Dedifferentiated amniotic fluid mesenchymal stem cell (primary cell): ENCODE data around the gene BOD1L1.

Source experiments
- DNase-seq: peaks from one replicate; pipeline ENCODE4 v3.0.0-alpha.2; 2016; ENCODE audit errors: extremely low spot score

BOD1L1 gene

DNA sequence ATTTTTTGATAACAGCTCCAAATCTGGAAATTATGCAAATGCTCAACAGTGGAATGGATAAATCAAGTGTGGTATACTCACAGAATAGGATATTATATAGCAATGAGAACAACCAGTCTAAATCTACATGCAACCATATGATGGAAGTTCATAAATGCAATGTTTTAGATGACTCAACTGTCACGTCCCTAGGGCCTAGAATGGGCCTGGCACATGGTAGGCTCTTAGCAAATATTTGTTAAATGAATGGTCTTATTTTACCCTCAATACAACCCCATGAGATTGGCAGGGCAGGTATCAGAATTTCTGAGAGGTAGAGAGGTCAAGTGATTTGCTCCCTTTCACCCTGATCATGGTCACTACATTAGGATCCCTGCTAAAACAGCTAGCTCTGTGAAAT, 68.6 kb downstream of the BOD1L1 start:
- DNase-seq: no peak

DNA sequence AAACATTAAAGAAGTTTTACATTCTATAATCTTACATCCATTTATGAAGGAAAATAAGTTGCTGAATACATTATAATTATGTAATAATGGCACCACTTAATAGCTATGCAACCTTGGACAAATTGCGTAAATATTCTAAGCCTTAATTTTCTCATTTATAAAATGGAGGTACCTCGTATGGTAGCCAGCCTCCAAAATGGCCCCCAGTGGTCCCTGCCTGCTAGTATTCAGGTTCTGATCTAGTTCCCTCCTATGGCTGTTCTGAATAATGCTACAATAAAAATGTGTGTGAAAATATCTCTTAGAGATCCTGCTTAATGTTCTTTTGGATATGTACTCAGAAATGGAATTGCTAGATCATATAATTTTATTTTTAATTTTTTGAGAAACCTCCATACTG, 72.2 kb downstream of the BOD1L1 start:
- no peak for DNase-seq

DNA sequence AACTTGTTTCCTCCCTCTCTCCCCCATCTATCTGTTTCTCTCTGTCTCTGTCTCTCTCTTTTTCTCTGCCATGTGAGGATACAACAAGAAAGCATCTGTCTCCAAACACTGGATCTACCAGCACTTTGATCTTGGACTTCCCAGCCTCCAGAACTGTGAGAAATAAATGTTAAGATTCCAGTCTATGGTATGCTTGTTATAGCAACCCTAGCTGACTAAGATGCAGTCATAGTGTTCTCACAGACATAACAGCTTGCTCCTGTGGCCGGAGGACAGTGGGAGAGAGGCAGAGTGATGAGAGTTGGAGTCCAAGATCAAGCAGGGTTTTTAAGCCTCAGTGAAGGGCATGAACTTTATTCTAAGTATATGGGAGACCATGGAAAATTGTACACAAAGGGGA, 74.4 kb downstream of the BOD1L1 start:
- DNase-seq: no peak

DNA sequence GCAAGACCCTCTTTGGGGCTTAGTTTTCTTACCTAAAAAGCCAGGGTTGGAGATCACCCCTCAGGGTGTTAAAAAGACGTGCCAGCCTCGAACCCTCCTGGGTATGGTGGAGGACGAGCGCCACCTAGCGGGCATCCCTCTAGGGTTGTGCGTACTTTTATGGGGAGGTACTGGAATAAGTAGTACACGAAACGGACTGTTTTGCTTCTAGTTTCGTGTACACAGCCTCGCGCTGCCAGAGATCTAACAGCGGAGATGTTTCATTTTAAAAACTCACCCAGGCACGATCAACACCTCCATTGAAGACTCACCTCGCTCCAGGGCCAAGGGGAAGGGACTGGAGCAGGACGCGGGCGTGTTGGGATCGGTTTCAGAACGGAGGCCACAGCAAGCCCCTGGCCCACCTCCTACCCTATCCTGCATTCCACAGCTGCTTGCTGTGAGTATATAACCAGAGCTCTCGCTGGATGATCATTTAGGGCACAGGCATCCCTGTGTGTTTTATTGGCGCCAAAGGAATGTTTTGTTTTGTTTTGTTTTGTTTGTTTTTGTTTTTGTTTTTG, 78.5 kb downstream of the BOD1L1 start:
- DNase-seq: peak; percentile 62

DNA sequence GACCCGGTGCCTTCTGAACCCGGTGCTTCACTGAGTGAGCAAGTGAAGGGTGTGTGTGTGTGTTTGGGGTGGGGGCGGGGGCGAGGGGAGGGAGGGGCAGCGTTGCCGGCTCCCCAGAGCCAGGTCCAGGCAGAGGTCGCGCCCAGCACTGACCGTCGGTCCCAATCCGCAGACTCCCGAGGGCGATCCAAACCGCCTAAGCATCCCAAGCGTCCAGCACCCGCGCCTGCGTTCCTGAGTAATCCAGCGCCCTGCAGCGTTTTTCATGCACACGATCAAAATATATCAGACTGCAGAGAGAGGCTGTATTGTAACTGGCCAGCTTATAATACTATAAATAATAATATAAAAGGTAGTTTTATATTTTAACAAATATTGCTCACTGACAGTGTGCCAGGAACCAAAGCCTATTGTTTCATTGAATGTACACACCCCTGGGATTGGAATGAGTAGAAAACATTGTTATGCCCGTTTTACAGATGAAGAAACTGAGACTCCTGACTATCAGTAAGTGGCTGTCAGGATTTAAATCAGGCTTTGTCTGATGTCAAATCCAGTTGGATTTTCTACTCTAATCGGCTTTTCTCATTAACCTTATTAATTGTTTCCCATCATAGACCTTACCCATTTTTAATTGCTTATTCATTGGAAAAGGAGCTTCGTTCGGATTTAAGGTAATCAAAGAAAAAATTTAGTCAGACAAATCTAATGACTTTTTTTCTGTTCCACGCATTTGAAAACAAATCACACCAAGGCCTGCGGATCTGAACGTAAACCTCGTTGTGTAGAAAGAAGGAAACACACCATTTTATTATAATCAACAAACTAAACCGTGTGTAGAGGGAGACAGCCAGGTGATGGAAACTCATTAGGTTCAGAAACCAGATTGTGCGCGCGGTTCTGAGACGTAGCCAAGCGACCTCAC, 79.2 kb downstream of the BOD1L1 start:
- no peak for DNase-seq

DNA sequence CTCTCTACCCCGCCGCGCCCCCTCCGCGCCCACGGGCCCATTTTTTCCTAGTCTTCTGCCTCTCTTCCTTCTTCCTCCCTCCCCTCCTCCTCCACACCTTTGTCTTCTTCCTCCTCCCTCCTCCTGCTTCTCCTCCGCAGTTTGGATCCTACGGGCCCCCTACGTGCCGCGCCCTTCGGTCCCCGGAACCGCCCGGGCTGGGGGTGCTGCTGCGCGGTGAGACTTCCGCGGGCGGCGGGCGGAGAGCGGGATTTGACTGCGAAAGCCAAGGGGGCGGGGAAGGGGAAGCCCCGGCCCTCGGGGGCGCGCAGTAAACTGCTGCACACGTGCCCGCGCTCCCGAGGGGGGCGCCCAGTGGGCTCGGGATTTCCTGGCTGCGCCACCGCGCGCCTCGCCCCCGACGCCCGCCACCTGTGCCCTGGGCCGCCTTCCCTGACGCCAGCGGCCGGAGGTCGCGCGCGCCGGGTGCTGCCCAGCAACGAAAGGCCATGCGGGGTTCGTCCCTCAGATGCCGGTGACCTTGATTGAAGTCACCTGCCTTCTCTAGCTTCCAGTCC, 80.0 kb downstream of the BOD1L1 start:
- no peak for DNase-seq

DNA sequence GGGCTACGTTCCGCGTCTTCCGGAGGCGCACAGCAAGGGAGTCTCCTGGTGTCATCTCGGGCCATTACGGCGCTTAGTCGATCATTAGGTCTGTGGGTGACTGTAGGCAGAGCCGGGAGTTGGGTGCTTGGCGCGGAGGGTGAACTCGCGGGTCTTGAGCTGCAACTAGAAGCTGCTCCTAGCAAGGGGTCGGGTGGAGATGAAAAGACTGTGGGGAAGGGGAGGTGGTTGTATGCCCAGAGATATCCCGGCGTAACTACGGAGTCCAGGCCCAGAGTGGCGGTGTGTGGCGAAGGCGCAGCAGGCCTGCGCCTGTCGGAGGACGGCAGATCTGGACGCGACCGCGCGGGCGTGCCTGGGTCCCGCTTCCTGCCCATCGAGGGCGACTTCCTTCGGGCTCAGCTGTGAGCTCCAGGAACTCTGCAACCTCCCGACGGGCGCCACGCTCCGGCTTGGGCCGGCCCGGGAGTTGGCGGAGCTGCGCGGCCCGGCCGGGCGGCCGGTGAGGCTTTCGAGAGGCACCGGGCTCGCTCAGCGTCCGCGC, 80.5 kb downstream of the BOD1L1 start:
- DNase-seq: no peak

DNA sequence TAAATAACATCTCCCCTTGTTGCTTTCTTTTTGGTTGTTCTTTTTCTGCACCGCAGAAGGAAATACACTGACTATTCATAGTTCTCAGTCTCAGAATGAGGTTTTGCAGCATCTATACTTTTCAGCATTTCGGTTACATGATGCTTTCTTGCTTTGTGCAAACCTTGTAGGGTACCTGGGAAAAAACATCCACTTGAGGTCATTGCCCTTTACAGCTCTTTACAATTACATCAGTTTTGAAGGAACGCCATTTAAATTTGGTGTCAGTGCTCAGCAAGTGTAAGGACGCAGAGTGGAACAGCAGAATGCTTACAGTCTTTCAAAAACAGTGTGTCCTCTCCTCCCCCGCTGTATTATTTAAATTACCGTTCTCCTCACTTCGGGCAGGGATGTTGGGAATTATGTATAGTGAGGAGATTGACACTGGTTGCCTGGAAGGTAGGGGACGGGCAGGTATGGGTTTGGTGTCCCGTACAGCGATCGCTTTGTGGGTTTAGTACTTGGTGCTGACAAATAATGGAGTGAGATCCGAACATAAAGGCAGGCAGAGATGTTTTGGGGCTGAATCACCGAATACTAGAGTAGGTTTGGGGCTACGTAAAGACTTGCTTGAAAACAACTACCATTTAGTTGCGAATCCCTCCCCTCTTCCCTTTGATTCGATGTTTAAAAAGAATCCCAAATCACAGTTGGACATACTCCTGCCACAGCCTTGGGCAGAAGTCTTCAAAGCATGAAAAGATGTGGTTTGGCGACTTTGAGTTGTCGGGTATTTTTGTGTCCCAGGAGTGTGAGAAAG, 81.2 kb downstream of the BOD1L1 start:
- no peak for DNase-seq

DNA sequence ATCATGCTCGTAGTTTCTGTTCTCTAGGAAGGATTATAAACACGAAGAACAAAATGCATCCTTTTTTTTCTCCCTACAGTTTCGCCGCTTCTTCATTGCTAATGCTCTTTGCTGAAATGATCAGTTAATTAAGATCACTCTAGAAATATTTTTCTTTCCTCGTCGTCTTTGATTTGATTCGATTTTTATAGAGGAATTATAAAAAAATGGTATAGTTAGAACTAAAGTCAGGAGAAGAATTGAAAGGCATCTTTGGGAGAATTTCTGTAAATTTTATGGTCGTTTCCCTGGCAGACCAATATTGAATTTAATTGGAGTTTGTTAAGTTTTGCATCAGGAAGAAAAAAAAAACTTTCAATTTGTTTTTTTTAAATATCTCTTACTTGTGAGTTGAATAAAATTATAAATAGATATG, 82.1 kb downstream of the BOD1L1 start:
- no peak for DNase-seq

DNA sequence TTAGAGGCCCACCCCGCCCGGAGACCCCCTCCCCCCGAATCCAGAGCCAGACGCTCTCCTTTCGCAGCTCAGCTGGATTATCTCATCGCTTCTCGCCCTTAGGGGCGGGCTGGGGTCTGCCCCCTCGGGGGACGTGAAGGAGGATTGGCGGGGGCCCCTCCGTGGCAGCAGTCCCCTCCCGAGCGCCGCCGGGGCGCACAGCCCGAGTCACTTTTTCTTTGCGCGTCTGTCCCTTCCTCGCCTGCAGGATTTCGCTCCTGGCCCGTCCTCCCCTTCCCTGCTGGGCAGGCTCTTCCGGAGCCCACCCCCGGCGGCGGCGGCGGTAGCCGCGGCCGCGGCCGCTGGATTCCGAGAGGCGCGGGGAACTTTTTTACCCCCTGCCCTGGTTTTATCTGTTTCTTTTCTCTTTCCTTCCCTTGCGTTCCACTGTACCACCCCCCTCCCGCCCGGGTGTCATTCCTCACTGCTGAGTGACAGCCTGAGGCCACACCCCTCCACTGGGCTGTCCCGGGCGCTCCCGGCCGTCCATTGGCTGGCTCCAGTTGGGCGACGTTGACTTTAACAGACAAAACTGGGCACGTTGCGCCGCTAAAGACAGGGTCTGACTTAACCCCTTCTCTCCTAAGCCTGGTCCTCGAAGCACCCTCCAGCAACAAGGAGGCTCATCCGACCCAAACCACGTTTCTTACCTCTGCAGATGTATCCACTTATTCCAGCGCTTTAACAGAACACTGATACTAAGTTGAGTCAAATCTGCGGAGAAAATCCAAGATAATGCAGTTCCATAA, 82.7 kb downstream of the BOD1L1 start:
- DNase-seq: peak; percentile 52

DNA sequence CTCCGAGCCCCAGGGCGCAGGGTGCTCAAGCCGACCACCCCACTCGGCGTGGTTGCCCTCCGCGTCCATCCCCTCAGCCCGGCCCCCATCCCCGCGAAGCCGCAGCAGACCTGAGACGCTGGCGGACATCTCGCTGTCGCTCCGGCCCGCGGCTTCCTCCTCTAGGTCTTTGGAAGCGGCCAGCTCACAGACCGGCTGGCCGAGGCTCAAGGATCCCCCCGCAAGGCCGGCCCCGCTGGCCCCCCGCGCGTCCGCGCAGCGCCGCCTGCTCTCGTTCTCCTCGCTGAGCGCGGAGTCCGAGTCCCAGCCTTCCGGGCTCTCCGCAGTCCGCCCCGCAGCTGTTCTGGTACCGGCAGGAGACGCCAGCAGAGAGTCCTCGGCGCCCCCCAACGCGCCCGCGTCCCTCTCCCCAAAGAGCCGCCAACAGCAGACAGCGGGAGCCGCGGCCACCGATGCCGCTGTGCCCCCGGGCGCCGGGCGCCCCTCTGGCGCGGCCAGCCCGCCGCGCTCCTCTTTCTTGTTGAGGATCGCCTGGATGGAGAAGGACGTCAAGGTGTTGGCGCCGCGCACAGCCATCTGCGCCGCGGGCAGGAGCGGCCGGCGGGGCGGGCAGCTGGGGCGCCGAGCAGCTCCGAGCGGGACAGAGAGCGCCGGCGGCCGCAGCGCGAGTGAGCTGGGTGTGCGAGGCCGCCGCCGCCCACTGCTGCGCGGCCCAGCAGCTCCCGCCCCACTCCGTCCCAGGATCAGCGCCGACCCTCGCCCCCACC, 83.5 kb downstream of the BOD1L1 start, which contains the start of gene NKX3-2:
Gene NKX3-2, minus strand, starts transcription at position 670 of the 767 bp plus-strand sequence. Its CDS starts 94 bp downstream, at position 576.
- no peak for DNase-seq

DNA sequence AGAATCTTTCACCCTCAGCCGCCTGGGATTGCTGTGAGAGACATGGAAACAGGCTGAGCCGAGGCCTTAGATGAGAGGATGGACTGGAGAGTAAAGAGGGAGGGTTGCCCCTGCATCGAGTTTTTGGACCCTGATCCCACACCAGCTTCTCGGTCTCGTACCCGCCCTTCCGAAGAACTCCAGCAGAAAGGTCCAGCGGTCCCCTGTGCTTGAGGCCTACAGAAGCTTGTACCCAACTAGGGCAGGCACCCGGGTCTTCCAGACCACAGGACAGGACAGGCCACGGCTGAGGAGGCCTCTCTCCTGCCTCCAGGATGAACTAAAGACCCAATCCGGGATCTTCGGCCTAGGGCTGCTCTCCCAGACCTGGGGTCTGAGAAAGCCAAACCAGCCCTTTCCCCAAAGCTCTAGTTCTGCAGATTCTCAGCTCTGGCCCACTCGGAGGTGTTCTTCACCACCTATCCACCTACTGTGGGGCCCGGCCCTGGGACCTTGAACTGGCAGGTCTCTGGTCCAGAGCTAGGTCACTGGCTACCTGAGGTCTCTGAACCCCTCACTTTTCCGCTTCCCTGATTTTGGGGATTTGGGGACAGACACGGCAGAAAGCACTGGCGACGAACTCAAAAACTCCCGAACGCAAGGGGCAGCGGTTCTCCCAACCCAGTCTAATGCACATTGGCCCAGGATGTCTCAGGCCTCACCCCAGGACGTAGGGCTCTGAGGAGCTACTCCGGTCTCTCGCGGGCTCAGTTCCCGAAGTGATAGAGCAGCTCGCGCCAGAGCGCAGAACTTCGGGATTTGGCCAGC, 84.3 kb downstream of the BOD1L1 start:
- no peak for DNase-seq

DNA sequence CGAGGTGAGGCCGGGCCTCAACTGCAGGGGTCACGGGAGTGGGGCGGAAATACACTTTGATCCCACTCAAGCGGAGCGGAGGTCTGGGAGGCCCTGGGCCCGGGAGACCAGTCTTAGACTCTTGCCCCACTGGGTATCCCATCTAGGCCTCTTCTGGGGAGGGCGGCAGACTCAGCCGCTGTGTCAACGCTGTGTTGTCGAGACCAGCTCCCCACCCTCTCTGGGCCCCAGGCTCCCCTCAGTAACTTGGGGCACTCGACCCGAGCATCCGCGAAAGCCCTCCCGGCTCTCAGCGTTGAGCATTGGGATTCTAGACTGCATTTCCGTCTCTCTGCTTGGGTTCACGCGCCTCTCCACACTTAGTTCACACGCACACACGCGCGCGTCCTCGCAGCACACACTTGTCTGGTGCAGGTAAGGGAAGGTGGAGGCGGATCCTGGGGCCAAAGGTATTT, 84.9 kb downstream of the BOD1L1 start:
- DNase-seq: no peak

DNA sequence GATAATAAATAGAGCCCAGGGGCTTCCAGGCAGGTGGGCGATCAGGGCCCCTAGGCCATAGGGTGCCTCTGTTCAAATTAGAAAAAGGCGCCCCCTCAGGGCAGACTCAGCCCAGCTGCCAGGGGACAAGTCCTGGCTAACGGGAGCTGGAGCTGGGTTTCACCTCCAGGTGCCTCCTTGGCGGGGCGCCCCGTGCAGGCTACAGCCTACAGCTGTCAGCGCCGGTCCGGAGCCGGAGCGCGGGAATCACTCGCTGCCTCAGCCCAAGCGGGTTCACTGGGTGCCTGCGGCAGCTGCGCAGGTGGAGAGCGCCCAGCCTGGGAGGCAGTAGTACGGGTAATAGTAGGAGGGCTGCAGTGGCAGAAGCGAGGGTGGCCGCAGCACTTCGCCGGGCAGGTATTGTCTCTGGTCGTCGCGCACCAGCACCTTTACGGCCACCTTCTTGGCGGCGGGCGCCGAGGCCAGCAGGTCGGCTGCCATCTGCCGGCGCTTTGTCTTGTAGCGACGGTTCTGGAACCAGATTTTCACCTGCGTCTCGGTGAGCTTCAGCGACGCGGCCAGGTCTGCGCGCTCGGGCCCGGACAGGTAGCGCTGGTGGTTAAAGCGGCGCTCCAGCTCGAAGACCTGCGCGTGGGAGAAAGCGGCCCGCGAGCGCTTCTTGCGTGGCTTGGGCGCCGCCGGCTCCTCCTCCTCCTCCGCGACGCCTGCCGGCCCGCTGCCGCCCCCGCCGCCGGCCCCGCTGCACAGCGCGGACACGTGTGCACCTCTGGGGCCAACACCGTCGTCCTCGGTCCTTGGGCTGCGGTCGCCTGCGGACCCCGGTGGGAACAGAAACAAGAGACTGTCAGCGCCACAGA, 85.6 kb downstream of the BOD1L1 start:
- no peak for DNase-seq

DNA sequence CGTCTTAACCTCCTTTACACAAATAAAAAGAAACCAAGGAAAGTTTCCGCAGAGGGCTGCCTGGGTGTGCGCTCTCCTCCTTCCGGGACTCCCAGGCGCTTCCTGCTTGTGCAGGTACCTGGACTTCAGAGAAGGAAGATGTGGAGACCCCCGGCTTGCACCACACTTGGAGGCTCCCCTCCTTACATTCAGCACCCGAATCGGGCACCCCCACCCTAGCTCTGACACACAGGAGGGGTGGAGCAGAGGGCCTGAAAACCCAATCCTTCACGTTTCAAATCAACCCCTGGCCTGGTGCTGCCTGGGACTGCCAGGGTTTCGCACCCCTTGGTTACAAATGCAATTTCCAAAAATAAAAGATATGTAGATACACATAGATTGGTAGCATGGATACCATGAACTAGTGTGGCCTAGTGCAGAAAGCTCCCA, 86.3 kb downstream of the BOD1L1 start:
- no peak for DNase-seq

DNA sequence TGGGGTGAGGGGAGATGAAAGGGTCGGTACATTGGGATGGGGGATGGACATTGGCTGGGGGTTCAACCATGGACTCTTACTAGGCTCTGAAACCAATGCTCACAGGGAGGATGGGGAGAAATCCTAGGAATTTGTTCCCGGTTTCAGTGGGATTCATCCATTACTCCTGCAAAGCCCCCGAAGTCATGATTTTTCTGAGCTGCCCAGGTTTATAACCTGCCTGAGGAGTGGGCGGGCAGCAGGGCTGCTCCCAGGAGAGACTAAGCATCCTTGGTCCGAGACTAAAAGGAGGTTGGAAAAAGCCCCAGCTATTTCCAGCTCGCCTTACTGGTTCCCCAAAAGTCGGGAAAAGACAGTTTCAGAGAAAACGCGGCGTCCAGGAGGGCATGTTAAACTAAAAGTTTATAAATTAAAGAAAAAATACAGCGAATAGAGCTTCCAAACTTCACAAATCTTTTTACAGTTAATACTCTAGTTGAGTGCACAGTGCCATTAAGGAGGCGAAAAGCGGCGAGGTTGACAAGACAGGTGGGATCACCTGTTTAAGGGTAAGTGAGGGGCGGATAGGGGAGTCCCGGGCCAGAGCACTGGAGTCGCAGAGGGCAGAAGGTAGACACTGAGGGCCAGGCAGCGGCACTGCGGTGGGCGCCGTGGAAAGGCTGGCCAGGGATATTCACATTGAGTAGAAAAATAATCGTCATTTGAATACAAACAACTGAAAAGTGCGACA, 86.9 kb downstream of the BOD1L1 start:
- DNase-seq: no peak

DNA sequence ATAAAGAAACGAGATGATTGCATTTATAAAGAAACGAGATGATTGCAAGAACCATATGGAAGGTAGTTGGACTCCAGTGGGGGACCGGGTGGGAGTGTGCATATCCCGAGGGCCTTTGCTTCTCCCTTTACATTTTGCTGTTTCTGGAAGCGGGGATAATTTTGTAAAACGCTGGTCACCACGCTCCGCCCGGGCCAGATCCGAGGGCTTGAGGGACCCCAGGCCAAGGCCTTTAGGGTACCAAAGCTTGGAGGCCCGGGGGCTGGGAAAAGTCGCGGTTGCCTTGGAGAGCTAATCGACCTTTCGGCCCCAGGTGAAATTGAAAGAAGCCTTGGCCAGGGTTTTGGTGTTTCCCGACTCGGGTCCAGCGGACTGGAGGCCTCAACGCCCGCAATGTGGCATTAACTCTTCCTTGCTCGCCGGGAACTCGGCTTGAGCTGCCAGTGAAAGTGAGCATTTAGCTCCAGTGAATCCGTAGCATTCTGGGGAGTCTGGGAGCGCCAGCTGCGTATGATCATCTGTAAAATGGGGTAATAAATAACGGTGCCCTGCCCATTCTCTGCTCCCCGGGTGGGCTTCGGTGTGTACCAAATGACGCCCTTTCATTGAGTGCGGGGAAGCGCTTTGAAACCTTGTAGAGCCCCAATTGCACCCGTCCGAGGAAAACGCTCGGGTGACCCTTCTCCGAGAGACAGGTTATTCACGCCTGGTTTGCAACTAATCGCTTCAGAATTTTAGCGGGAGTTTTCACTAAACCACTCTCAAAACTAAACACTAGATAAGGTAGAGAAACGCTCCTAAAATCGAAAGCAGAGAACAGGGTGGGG, 87.7 kb downstream of the BOD1L1 start:
- no peak for DNase-seq
